GM18951 (cell line): ENCODE results near the gene INPP5D.
A peak's percentile ranks its signal among the peaks of the same experiment; 100 is the strongest.
"Not testable (repeated sequence)": the region's sequence is repeated elsewhere in the genome, so short reads cannot be mapped to it uniquely, and the experiment has no call there.

Experiments used
- POLR2A ChIP-seq: IDR thresholded peaks from 4 replicates; pipeline ENCODE4 v1.6.1; 2011; ENCODE audit warnings: mild to moderate bottlenecking; ENCODE audit not compliant: insufficient read length, insufficient read depth; ENCODE audit errors: extremely low read depth
- in situ Hi-C: fragments of 300-500 bp; cut with MboI; formaldehyde crosslinking; loops from one replicate; pipeline ENCODE4 v1.12.0; 2022; ENCODE audit warnings: low sequenced_read_pairs, mixed read lengths, inconsistent platforms; ENCODE audit not compliant: unreplicated experiment

Gene INPP5D

DNA sequence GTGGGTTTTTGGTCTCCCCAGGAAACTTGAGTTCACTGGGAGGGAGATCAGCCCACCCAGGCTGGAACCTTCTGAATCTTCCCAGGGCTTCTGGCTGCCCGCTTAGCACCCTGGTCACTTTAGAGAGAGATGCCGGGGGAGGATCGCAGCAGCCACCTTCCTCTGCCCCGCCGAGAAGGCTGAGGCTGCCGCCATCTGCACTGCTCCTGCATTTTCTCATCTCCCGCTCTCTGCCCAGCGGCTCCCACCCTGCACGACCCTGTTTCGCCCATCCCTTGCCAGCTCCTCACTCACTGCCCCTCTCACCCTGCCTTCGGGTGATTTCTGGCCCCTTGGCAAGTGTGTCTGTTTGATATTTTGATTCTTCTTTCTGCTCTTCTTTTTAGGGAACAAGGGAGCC is 108.8 kb downstream of the INPP5D start:
- in situ Hi-C loops: no loop called here
- TF ChIP-seq POLR2A: no peak

DNA sequence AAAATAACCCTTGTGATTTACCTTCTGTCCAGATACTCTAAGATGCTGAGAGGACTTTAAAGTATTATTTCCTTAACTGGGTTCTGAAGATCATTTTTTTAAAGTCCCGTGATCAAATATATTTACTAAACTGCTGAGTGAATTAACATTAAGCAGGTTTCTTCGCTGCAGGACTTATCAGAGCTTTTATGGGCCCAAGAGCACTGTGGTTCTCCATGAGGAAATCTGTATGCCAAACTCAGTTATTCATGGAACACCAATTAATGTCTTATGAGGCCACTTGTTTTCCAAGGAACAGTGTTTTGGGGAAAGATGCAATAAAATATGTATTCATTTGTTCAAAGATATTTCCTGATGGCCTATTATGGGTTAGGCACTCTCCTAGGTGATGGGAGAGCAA is 111.2 kb downstream of the INPP5D start:
- in situ Hi-C loops: no loop called here
- no peak for TF ChIP-seq POLR2A

DNA sequence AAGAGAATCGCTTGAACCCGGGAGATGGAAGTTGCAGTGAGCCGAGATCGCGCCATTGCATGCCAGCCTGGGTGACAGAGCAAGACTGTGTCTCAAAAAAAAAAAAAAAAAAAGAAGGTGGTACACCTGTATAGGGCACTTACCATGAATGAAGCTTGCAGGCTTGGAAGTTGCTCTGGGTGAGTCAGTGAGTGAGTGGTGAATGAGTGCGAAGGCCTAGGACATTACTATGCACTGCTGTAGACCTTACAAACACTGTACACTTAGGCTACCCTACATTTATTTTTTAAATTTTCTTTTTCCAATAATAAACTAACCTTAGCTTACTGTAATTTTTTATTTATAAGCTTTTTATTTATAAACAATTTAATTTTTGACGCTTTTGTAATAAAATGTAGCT is 113.0 kb downstream of the INPP5D start:
- no peak for TF ChIP-seq POLR2A
- in situ Hi-C loops: no loop called here

DNA sequence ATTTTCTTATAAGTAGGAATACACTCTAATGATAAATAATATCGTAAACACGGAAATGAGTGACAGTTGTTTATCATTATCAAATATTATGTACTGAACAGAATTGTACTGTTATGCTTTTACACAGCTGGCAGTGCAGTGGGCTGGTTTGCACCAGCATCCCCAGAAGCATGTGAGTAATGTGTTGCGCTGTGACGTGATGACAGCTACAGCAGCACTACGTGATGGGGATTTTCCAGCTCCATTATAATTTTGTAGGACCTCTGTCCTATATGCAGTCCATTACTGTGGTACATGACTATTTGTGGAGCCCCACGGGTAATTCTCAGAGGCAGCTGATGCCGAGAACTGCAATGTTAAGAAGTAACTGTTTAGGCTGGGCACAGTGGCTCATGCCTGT is 114.0 kb downstream of the INPP5D start:
- in situ Hi-C loops: no loop called here
- no peak for TF ChIP-seq POLR2A

DNA sequence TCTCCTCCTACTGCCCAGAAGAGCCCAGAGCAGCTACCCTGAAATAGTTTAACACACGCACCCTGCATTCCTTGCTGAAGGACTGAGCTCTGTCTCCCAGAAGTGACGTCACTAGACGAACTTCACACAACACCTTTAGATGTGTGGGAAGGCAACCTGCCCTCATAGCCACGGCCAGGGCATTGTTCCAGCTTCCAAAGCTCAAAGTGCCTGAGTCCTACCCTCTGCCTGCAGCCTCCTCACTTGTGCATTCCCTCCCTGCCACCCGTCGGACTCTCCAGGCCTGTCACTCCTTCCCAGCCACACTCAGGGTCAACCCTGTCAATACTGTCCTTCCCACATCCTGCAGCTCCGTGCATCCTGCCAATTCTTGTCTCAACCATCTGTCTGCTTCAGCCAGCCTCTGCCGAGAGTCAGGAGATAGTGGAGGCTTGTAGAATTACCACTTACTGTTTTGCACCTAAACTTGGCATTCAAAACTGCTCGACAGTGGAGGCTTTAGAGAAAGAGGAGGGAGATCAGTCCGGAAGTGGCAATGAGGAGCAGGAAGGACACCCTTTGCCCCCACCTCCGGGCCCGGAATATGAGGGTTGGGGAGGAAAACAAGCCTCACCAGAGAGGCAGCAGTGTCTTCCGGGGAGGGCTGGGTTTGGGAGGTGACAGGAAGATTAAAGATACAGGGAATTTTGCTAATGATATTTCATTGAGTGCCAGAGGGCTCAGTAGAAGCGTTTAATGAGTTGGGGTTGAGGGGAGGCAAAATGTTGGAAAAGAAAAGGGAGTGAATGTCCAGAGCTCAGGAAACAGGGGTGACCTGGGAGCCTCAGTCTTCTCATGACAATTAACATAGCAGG is 119.1 kb downstream of the INPP5D start:
- TF ChIP-seq POLR2A: no peak
- in situ Hi-C loops: no loop called here

DNA sequence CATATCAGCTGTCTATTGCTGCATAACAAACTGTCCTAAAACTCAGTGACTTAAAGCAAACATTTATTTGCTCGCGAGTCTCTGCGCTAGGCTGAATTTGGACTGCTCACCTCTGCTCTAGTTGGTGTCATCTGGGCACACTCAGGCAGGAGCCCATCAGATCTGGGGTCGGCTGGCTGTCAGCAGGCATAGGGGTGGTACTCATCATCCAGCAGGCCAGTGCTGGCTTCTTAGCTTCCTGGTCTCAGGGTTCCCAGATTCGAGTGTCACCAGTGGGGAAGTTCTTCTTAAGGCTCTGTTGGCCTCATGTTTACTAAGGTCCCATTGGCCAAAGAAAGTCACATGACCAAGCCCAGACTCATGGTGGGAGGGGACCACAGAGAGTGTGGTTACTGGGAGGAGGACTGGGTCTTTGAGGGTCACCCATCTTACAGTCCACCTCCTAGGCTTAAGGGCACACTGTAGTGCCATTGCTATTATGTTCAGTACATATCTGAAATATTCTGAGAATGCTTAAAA is 119.8 kb downstream of the INPP5D start:
- no peak for TF ChIP-seq POLR2A
- in situ Hi-C loops: no loop called here

DNA sequence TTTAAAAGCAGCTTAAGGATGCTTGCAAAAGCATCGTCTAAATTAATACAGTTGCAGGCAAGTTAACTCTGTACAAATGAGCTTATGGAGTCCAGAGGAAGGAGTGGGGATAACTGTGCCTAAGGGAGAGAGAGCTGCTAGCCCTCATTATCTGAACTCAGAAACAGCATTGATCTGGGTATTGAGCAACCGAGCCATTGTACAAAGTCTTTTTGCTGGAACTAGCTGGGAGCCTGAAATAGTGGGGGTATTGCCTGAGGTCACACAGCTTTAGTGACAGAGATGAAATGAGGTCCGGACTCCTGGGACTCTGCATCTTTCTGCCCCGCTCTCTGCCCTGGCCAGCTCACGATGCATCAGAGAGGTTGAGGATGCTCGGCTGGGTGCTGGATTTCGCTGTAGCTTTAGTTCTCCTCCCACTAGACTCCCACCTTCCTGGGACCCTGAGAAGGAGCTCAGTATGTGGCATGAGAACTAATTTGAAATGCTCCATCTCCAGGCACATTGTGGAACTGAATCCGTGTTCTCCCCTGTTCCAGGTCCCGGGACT is 123.8 kb downstream of the INPP5D start:
- in situ Hi-C loops: no loop called here
- TF ChIP-seq POLR2A: peak; percentile 23

DNA sequence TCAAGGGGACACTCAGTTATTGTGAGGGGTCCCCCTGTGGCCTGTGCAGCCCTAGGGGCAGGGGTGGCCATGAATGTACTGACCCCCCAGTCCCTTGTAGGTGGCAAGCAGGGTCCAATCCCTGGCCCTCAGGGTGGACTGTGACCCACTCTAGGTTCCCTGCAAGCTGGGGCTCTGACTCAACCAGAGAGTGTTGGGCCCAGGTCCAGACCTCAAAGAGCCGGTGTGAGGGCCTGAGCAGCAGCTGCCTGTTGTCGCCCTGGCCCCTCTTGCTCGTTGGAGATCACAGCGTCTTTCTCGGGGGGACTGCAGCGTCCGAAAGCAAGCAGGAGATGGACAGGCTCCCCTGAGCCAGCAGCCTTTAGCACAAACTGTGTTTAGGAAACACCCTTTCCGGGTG is 124.5 kb downstream of the INPP5D start:
- peak; percentile 13 for TF ChIP-seq POLR2A
- in situ Hi-C loops: no loop called here

DNA sequence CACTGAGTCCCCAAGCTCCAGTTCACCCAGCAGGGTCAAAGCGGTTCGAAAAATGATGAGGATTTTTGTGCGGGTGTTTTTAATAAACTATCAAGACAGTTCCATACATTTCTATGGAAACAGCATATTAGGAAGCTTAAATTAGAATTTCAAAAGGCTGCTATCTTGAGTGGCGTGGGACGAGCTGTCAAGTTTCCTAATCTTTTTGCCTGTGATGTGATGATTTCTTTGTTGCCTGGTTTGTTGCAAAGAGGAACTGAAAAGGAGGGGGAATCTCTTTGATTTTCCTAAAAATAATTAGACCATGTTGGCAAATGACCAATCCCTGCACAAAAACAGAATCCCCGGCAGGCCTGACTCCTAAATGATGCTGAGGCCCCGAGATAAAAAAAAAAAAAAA is 125.2 kb downstream of the INPP5D start:
- TF ChIP-seq POLR2A: no peak
- in situ Hi-C loops: no loop called here

DNA sequence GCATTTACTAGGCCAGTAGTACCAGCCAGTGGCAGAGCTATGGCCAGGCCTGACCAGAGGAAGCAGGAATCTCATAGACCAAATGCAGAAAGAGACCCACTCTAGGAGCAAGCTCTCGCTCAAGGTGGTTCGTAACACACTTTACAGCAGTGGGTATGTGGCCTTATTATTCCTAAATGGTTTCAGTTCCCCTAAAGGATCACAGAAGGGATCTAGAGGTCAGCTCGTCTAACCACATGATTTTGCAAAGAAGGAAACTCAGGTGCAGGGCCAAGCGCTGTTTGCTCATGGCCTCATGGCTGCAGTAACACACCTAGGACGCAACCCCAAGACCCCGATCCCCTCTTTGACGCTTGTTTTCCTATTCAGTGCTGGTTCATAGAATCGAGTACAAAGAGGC is 125.8 kb downstream of the INPP5D start:
- in situ Hi-C loops: no loop called here
- no peak for TF ChIP-seq POLR2A

DNA sequence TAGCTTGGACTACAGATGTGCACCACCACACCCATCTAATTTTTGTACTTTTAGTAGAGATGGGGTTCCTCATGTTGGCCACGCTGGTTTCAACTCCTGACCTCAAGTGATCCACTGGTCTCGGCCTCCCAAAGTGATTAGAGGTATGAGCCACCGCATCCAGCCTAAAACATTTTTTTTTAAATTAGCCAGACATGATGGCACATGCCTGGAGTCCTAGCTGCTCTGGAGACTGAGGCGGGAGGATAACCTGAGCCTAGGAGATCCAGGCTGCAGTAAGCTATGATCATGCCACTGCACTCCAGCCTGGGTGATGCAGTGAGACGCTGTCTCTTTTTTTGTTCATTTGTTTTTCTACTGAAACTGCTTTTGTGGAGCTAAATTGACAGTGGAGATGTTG is 126.7 kb downstream of the INPP5D start:
- TF ChIP-seq POLR2A: no peak
- in situ Hi-C loops: no loop called here

DNA sequence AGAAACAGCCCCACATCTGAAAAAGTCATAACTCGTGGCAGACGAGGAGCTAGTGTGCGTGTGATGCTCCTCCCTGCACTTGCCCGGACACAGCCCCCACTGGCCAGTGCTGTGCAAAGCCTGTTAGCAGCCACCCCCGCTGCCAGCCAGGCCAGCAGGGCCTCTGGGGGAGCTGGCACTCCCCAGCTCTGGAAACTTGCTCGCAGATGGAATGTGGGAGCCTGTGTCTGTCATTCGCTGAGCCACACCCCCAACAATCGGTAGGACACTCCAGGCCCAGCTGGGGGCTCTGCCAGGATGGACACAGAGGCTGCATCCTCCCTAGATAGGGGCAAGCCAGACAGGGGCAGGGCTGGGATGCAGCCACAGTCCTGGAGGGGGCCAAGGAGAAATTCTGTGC is 128.9 kb downstream of the INPP5D start:
- in situ Hi-C loops: no loop called here
- no peak for TF ChIP-seq POLR2A

DNA sequence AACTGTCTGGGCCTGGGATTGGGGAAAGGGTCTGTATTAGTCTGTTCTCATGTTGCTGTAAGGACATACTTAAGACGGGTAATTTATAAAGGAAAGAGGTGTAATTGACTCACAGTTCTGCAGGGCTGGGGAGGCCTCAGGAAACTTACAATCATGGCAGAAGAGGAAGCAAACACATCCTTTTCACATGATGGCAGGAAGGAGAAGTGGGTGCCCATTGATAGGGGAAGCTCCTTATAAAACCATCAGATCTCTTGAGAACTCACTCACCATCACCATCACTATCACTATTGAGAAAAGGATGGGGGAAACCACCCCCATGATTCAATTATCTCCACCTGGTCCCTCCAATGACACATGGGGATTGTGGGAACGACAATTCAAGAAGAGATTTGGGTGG is 130.9 kb downstream of the INPP5D start:
- in situ Hi-C loops: not testable (repeated sequence)

DNA sequence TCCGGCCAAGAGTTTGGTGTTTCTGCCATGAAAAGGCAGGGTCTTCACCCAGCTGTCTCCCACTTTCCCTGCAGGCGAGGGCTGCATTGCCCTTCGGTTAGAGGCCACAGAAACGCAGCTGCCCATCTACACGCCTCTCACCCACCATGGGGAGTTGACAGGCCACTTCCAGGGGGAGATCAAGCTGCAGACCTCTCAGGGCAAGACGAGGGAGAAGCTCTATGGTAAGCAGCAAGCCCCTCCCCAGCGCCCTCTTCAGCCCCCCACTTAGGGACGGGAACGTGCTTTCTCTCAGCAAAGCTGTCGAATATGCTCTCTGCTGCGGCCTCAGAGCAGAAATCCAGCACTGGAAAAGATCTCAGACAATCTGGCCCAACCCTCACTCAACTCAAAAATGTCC is 133.6 kb downstream of the INPP5D start:
- TF ChIP-seq POLR2A: no peak
- in situ Hi-C loops: no loop called here
